ENCODE measurements around the gene CDCP2. TPM values are rescaled to one million over a fixed set of nuclear protein-coding genes. Genes with fewer than 3 reads are reported as not detected.

The CDCP2 gene
- total RNA-seq, 1 donor from 2014 or later: not detected

DNA sequence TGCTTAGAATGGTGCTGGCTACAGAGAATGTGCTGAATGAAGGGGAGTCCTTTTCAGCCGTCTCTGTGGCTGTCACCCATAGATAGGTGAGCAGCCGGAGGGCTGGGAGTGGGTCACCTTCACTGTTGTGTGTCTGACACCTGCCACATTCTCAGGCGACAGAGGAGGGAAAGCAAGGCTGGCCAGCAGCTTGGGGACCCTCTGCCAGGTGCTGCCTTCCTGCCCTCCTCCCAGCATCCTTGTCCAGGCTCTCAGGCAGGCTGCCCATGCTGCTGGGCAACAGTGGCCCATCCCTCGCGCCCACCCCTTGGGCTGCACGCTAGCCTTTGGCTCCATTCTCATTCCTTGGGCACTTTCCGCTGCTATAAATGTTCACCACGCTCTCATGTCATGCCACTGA is 24.9 kb upstream of the CDCP2 start:
- Mint-ChIP-seq H3K36me3 (ENCODE audit: low read depth, unreplicated experiment) (peaks cover 2% of the 10 kb centered on the region), H3K4me3 (ENCODE audit: unreplicated experiment) (no peak overlapping the region), H3K27me3 (ENCODE audit: low read depth, unreplicated experiment) (peaks cover 6% of the 10 kb centered on the region), H3K4me1 (ENCODE audit: low read depth, unreplicated experiment) (peaks cover 3% of the 10 kb centered on the region), H3K9me3 (ENCODE audit: unreplicated experiment) (no peaks in the 10 kb centered on the region), H3K27ac (ENCODE audit: unreplicated experiment) (no peak overlapping the region)
- H3K4me2 ChIP-seq (ENCODE audit: low read length): no peak overlapping the region
- H3K9ac ChIP-seq (ENCODE audit: low read length): no peak overlapping the region
- H3K27ac ChIP-seq (ENCODE audit: low read depth, low read length): no peak overlapping the region
- no peak for DNase-seq (ENCODE audit: low read depth)
- no peak overlapping the region for H2AFZ ChIP-seq (ENCODE audit: low read depth, low read length)
- H3K4me1 ChIP-seq (ENCODE audit: insufficient read depth, low read length): no peaks in the 10 kb centered on the region
- H3K27me3 ChIP-seq (ENCODE audit: insufficient read depth, low read length): no peaks in the 10 kb centered on the region
- TF ChIP-seq, protein P1, sequence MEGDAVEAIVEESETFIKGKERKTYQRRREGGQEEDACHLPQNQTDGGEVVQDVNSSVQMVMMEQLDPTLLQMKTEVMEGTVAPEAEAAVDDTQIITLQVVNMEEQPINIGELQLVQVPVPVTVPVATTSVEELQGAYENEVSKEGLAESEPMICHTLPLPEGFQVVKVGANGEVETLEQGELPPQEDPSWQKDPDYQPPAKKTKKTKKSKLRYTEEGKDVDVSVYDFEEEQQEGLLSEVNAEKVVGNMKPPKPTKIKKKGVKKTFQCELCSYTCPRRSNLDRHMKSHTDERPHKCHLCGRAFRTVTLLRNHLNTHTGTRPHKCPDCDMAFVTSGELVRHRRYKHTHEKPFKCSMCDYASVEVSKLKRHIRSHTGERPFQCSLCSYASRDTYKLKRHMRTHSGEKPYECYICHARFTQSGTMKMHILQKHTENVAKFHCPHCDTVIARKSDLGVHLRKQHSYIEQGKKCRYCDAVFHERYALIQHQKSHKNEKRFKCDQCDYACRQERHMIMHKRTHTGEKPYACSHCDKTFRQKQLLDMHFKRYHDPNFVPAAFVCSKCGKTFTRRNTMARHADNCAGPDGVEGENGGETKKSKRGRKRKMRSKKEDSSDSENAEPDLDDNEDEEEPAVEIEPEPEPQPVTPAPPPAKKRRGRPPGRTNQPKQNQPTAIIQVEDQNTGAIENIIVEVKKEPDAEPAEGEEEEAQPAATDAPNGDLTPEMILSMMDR (IDR thresholded peaks at IDR 0.05; ENCODE audit: insufficient read depth, low read depth, low read length): no peak
- no peak for TF ChIP-seq EZH2 (IDR thresholded peaks at IDR 0.05; ENCODE audit: insufficient read depth, low read length)
- no peaks in the 10 kb centered on the region for H3K36me3 ChIP-seq (ENCODE audit: insufficient read depth, low read length)
- H3K9me3 ChIP-seq (ENCODE audit: insufficient read depth, low read depth, low read length): no peaks in the 10 kb centered on the region
- no peaks in the 10 kb centered on the region for H4K20me1 ChIP-seq (ENCODE audit: insufficient read depth, low read length)
- no peak overlapping the region for H3K4me3 ChIP-seq (ENCODE audit: insufficient read depth, low read depth, low read length)
- no peak for FAIRE-seq
- H3K79me2 ChIP-seq (ENCODE audit: insufficient read depth, low read length): no peaks in the 10 kb centered on the region

DNA sequence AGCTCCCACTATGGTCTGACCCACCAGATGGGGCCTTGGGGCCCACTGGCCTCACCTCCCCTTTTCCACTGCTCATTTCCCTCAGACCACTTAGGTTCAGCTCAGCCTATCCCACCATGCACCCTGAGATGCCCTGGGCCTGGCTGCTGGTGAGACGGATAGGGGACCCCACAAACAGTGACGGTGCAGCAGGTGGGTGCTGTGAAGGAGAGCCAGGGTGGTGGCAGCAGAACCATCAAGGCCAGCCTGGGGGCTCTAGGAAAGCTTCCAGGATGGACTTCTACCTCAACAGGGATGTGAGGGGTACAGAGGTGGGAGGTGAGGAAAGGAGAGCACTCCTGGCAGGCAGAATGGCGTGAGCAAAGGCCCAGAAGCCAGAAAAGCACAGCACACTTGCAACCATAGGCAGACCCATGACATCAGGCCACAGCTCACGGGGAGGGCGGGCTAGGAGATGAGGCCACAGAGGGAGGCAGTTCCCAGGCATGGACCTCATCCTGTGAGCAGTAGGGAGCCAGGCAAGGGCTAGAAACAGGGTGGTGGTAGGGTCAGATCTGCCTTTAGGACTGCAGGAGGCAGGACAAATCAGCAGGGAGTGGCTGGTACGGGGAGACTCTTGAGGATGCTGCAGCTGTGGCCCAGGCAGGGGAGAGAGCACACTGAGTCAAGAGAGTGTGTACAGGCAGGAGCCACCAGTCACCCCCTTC is 24.0 kb upstream of the CDCP2 start:
- no peak overlapping the region for H3K27ac Mint-ChIP-seq (ENCODE audit: unreplicated experiment)
- Histone ChIP-seq H3K9ac (ENCODE audit: low read length) (no peak overlapping the region), H3K4me3 (ENCODE audit: insufficient read depth, low read depth, low read length) (no peak overlapping the region), H3K36me3 (ENCODE audit: insufficient read depth, low read length) (no peaks in the 10 kb centered on the region), H4K20me1 (ENCODE audit: insufficient read depth, low read length) (no peaks in the 10 kb centered on the region), H3K9me3 (ENCODE audit: insufficient read depth, low read depth, low read length) (no peaks in the 10 kb centered on the region), H3K79me2 (ENCODE audit: insufficient read depth, low read length) (no peaks in the 10 kb centered on the region), H3K27ac (ENCODE audit: low read depth, low read length) (no peak overlapping the region), H3K4me1 (ENCODE audit: insufficient read depth, low read length) (no peaks in the 10 kb centered on the region), H2AFZ (ENCODE audit: low read depth, low read length) (no peak overlapping the region), H3K4me2 (ENCODE audit: low read length) (no peak overlapping the region), H3K27me3 (ENCODE audit: insufficient read depth, low read length) (no peaks in the 10 kb centered on the region)
- DNase-seq (ENCODE audit: low read depth) (no peak), FAIRE-seq (no peak)
- no peaks in the 10 kb centered on the region for H3K9me3 Mint-ChIP-seq (ENCODE audit: unreplicated experiment)
- no peak overlapping the region for H3K4me3 Mint-ChIP-seq (ENCODE audit: unreplicated experiment)
- H3K4me1 Mint-ChIP-seq (ENCODE audit: low read depth, unreplicated experiment): peaks cover 5% of the 10 kb centered on the region
- TF ChIP-seq, protein P1 (IDR thresholded peaks at IDR 0.05; ENCODE audit: insufficient read depth, low read depth, low read length): no peak
- TF ChIP-seq EZH2 (IDR thresholded peaks at IDR 0.05; ENCODE audit: insufficient read depth, low read length): no peak
- H3K27me3 Mint-ChIP-seq (ENCODE audit: low read depth, unreplicated experiment): peaks cover 6% of the 10 kb centered on the region
- peaks cover 2% of the 10 kb centered on the region for H3K36me3 Mint-ChIP-seq (ENCODE audit: low read depth, unreplicated experiment)

DNA sequence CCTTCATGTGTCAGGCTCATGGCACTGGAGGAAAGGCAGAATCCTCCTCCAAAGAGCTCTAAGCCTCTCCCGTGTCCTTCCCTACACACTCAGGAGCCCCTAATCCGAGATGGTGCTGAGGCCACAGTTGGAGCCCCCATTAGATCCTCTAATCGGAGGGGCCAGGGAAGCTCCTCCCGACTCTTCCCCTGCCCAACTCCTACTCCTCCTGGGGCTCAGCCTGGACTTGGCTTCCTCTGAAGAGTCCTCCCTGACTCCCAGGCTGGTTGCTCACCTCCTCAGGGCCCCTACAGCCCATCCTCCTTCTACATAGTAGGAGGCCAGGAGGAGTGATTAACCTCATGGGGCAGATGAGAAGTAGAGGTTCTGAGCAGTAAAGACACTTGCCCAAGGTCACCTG is 21.3 kb upstream of the CDCP2 start:
- H3K36me3 Mint-ChIP-seq (ENCODE audit: low read depth, unreplicated experiment): peaks cover 2% of the 10 kb centered on the region
- no peaks in the 10 kb centered on the region for H4K20me1 ChIP-seq (ENCODE audit: insufficient read depth, low read length)
- no peak for FAIRE-seq

More for the DNA sequence above, 21.3 kb upstream of the CDCP2 start:
- H3K27me3 ChIP-seq (ENCODE audit: insufficient read depth, low read length): no peaks in the 10 kb centered on the region
- peaks cover 3% of the 10 kb centered on the region for H3K4me1 Mint-ChIP-seq (ENCODE audit: low read depth, unreplicated experiment)
- H3K4me2 ChIP-seq (ENCODE audit: low read length): no peak overlapping the region
- no peak overlapping the region for H3K9ac ChIP-seq (ENCODE audit: low read length)
- TF ChIP-seq, protein P1 (IDR thresholded peaks at IDR 0.05; ENCODE audit: insufficient read depth, low read depth, low read length): no peak
- TF ChIP-seq EZH2 (IDR thresholded peaks at IDR 0.05; ENCODE audit: insufficient read depth, low read length): no peak
- H3K4me3 Mint-ChIP-seq (ENCODE audit: unreplicated experiment): no peak overlapping the region
- no peaks in the 10 kb centered on the region for H3K79me2 ChIP-seq (ENCODE audit: insufficient read depth, low read length)
- no peak overlapping the region for H3K4me3 ChIP-seq (ENCODE audit: insufficient read depth, low read depth, low read length)
- H3K9me3 ChIP-seq (ENCODE audit: insufficient read depth, low read depth, low read length): no peaks in the 10 kb centered on the region
- H3K4me1 ChIP-seq (ENCODE audit: insufficient read depth, low read length): no peaks in the 10 kb centered on the region
- H3K36me3 ChIP-seq (ENCODE audit: insufficient read depth, low read length): no peaks in the 10 kb centered on the region
- no peak for DNase-seq (ENCODE audit: low read depth)
- H3K27me3 Mint-ChIP-seq (ENCODE audit: low read depth, unreplicated experiment): peaks cover 6% of the 10 kb centered on the region
- no peak overlapping the region for H2AFZ ChIP-seq (ENCODE audit: low read depth, low read length)
- H3K9me3 Mint-ChIP-seq (ENCODE audit: unreplicated experiment): no peaks in the 10 kb centered on the region
- H3K27ac Mint-ChIP-seq (ENCODE audit: unreplicated experiment): no peak overlapping the region
- H3K27ac ChIP-seq (ENCODE audit: low read depth, low read length): no peak overlapping the region
